ENCODE data around the gene OR51A4. TPM values are rescaled to one million over a fixed set of nuclear protein-coding genes. Genes with fewer than 3 reads are reported as not detected.
"Not testable (repeated sequence)": the region's sequence is repeated elsewhere in the genome, so short reads cannot be mapped to it uniquely, and the experiment has no call there.

Gene OR51A4
- total RNA-seq, 1 donor from 2014 or later, result not detected

DNA sequence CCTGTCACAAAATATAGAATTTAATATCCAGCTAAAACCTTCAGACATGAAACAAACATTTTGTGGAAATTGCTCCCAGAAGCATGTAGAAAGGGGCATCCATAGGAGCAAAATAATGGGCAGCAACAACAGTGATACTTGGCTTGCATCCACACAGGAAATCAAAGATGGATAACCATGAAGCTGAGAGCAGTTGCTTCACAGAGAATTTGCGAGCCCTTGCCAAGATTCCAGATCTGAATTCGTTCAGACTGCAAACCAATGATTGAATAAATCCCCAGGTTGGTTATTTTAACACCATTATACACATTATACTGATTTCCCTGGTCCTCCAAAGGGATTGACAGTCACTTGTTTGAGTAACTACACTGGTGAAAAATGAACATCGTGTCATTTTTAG, 31.6 kb upstream of the OR51A4 start:
- no peak overlapping the region for H3K4me3 ChIP-seq
- no peaks in the 10 kb centered on the region for H3K36me3 ChIP-seq
- no peaks in the 10 kb centered on the region for H3K4me1 ChIP-seq
- no peaks in the 10 kb centered on the region for H3K9me3 ChIP-seq
- no peak for DNase-seq (ENCODE audit: low spot score in 2 of 2)
- TF ChIP-seq, protein P1, sequence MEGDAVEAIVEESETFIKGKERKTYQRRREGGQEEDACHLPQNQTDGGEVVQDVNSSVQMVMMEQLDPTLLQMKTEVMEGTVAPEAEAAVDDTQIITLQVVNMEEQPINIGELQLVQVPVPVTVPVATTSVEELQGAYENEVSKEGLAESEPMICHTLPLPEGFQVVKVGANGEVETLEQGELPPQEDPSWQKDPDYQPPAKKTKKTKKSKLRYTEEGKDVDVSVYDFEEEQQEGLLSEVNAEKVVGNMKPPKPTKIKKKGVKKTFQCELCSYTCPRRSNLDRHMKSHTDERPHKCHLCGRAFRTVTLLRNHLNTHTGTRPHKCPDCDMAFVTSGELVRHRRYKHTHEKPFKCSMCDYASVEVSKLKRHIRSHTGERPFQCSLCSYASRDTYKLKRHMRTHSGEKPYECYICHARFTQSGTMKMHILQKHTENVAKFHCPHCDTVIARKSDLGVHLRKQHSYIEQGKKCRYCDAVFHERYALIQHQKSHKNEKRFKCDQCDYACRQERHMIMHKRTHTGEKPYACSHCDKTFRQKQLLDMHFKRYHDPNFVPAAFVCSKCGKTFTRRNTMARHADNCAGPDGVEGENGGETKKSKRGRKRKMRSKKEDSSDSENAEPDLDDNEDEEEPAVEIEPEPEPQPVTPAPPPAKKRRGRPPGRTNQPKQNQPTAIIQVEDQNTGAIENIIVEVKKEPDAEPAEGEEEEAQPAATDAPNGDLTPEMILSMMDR (IDR thresholded peaks at IDR 0.05), result no peak
- H3K27me3 ChIP-seq, result no peaks in the 10 kb centered on the region
- intact Hi-C loops (cut with DNase I), result no loop called here
- no peak overlapping the region for H3K27ac ChIP-seq

- intact Hi-C loops (cut with DNase I), result no loop called here
- TF ChIP-seq, protein P1 (IDR thresholded peaks at IDR 0.05), result no peak
- no peaks in the 10 kb centered on the region for H3K36me3 ChIP-seq
Observed at GRCh38 chr11:4975436-4975835, 28.0 kb upstream of the OR51A4 start.

DNA sequence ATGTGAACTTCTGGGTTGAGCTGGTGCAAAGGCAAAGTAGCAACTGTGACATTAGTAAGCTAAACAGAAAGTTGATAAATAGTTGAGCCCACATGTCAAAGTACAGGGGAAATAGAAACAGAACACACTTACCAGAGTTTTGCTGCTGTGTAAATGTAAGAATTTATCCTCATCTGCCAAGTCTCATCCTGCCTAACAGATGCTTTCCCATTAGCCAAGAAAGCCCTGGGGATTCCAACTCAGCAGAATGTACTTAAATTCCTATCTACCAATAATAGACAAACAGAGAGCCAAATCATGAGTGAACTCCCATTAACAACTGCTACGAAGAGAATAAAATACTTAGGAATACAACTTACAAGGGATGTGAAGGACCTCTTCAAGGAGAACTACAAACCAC, 15.4 kb upstream of the OR51A4 start:
- DNase-seq (ENCODE audit: low spot score in 2 of 2), result no peak
- intact Hi-C loops (cut with DNase I), result no loop called here
- Histone ChIP-seq H3K27ac (no peak overlapping the region), H3K36me3 (no peaks in the 10 kb centered on the region), H3K9me3 (no peaks in the 10 kb centered on the region), H3K27me3 (no peaks in the 10 kb centered on the region), H3K4me1 (no peaks in the 10 kb centered on the region), H3K4me3 (no peak overlapping the region)
- TF ChIP-seq, protein P1 (IDR thresholded peaks at IDR 0.05), result no peak

More at GRCh38 chr11:4975436-4975835, 28.0 kb upstream of the OR51A4 start:
- H3K27me3 ChIP-seq, result no peaks in the 10 kb centered on the region
- H3K4me3 ChIP-seq, result no peak overlapping the region
- H3K27ac ChIP-seq, result no peak overlapping the region
- H3K4me1 ChIP-seq, result no peaks in the 10 kb centered on the region
- no peaks in the 10 kb centered on the region for H3K9me3 ChIP-seq
- no peak for DNase-seq (ENCODE audit: low spot score in 2 of 2)

DNA sequence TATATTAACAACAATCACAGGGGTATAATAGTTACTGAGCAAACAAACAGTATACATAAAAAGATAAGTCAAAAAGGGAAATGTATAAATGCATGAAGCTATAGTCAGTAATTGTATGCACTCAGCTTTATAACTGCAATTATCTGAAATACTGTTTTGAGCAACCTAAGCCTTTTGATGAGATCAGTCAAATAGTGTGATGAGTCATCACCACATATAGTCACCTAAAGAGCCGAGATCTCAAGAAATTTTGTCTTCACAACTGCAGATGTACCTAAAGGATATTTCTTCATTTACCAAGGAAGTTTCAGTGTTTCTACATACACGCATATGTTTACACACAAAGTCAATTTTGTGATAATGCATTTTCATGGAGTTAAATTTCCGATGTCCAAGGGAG, 13.5 kb upstream of the OR51A4 start:
- Histone ChIP-seq H3K9me3 (no peaks in the 10 kb centered on the region), H3K36me3 (no peaks in the 10 kb centered on the region), H3K27ac (no peak overlapping the region), H3K27me3 (no peaks in the 10 kb centered on the region), H3K4me1 (no peaks in the 10 kb centered on the region), H3K4me3 (no peak overlapping the region)
- intact Hi-C loops (cut with DNase I), result no loop called here
- DNase-seq (ENCODE audit: low spot score in 2 of 2), result no peak
- TF ChIP-seq, protein P1 (IDR thresholded peaks at IDR 0.05), result no peak

GRCh38 chr11:4957396-4957795, 10.0 kb upstream of the OR51A4 start:
- Histone ChIP-seq H3K9me3 (no peaks in the 10 kb centered on the region), H3K27me3 (no peaks in the 10 kb centered on the region), H3K4me3 (no peak overlapping the region), H3K36me3 (no peaks in the 10 kb centered on the region), H3K27ac (no peak overlapping the region), H3K4me1 (no peaks in the 10 kb centered on the region)
- DNase-seq (ENCODE audit: low spot score in 2 of 2), result no peak
- intact Hi-C loops (cut with DNase I), result no loop called here
- TF ChIP-seq, protein P1 (IDR thresholded peaks at IDR 0.05), result no peak

DNA sequence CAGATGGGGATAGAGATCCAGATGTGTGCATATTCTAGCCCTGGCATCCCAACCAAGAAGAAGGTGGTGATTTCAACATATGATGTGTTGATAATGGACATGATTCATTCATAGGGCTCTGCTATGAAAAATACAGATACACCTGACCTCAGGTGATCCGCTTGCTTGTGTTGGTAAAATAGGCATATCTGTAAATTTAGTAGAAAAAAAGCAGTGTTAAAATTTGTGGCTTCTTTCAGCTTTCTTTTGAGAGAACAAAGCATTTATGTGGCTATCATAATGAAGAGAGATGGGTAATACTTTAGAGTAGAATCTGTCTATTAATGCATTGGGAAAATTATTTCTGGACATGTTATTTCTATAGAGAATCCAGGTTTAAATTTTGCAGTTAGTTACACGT, 8.2 kb upstream of the OR51A4 start, which contains the start of gene OR51A2:
Gene OR51A2 (minus strand): TSS at position 101 of the 400 bp plus-strand sequence. CDS start 0 bp downstream, at position 101.
- intact Hi-C loops (cut with DNase I); H3K27me3 ChIP-seq; H3K4me3 ChIP-seq; H3K9me3 ChIP-seq; H3K4me1 ChIP-seq; DNase-seq (ENCODE audit: low spot score in 2 of 2); H3K27ac ChIP-seq; H3K36me3 ChIP-seq: not testable (repeated sequence)
